ENCODE measurements around the gene OR5B21. TPM values are rescaled to one million over a fixed set of nuclear protein-coding genes. Genes with fewer than 3 reads are reported as not detected.

Gene OR5B21
- total RNA-seq, 1 donor from 2014 or later = 0.60 TPM

DNA sequence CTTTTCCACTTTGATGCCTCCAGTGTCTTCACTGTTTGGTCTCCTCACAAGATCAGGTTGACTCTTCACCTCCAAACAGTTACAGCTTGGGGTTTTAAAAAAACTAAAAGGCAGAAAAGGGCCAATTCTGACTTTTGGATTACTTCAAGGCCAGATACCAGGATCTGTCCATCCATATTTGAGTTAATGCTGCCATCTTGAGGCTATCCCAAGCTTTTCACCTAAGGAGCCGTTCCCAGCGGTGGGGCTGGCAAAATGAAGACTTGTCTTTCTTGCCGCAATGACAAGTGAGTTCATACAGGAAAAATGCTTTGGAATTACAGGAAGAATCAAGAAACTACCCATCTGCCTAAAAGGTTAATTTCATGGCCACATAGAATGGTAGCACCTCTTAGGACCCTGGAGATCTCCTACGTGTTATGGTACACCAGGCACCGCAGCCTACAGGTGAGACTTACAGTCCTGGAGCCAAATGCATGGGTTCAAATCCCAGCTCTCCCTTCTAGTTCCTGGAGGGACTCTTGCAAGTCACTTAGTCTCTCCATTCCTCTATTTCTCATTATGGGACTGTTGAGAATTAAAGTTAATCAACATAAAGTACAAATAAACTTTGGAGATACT is 6.0 kb upstream of the OR5B21 start:
- no peak overlapping the region for H3K4me3 Mint-ChIP-seq
- ChIA-PET CTCF (interaction anchor here (0.6 to 1.9 kb wide), 2 partner anchors 705 to 713 kb away, joined by 3 to 5 read pairs; no protein-coding TSS in a partner anchor), POLR2A (no interaction called here)
- no peak overlapping the region for H3K27ac Mint-ChIP-seq
- DNase-seq (no peak), ATAC-seq (ENCODE audit: low read depth) (no peak)
- H3K36me3 Mint-ChIP-seq (ENCODE audit: low read depth) = no peaks in the 10 kb centered on the region
- intact Hi-C loops (cut with micrococcal nuclease) = loop anchor here (2.0 to 5.0 kb wide), 2 partner anchors 945 to 1167 kb away; no protein-coding TSS in a partner anchor
- no peaks in the 10 kb centered on the region for H3K9me3 Mint-ChIP-seq
- H3K4me1 Mint-ChIP-seq = no peaks in the 10 kb centered on the region
- H3K27me3 Mint-ChIP-seq = no peaks in the 10 kb centered on the region
- TF ChIP-seq CTCF (IDR thresholded peaks at IDR 0.05) = no peak

DNA sequence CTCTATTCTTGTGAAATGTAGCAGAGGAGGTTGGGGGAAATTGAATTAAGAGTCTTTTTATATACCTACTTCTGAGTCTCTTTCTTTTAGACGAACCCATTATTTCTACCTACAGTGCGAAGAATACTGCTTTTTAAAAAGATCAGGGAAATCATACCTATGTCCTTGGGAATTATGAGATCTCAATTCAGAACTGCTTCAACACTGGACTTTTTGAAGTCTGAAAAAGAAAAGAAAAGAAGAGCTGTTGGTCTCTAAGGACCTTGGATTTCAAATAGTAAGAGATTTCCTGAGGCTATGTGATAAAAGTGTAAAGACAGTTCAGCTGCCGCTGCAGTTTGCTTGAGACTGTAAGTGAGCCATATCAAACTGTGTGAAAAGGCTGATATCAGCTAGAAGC is 3.7 kb upstream of the OR5B21 start:
- ChIA-PET CTCF (interaction anchor here (0.6 to 1.1 kb wide), 2 partner anchors 144 to 849 kb away, joined by 3 read pairs; no protein-coding TSS in a partner anchor), POLR2A (no interaction called here)
- H3K27me3 Mint-ChIP-seq = no peaks in the 10 kb centered on the region
- H3K36me3 Mint-ChIP-seq (ENCODE audit: low read depth) = no peaks in the 10 kb centered on the region
- no peak overlapping the region for H3K27ac Mint-ChIP-seq
- peaks cover 14% of the 10 kb centered on the region for H3K4me1 Mint-ChIP-seq
- no peak overlapping the region for H3K4me3 Mint-ChIP-seq
- intact Hi-C loops (cut with micrococcal nuclease) = loop anchor here (2.0 to 5.0 kb wide), 2 partner anchors 943 to 1164 kb away; no protein-coding TSS in a partner anchor
- no peaks in the 10 kb centered on the region for H3K9me3 Mint-ChIP-seq
- no peak for TF ChIP-seq CTCF (IDR thresholded peaks at IDR 0.05)
- ATAC-seq (ENCODE audit: low read depth) (no peak), DNase-seq (no peak)

- H3K9me3 Mint-ChIP-seq = no peaks in the 10 kb centered on the region
- DNase-seq (no peak), ATAC-seq (ENCODE audit: low read depth) (no peak)
- no peaks in the 10 kb centered on the region for H3K36me3 Mint-ChIP-seq (ENCODE audit: low read depth)
- H3K4me1 Mint-ChIP-seq = peaks cover 26% of the 10 kb centered on the region
- ChIA-PET CTCF (no interaction called here), POLR2A (no interaction called here)
- H3K27me3 Mint-ChIP-seq = no peaks in the 10 kb centered on the region
- H3K4me3 Mint-ChIP-seq = no peak overlapping the region
- no peak overlapping the region for H3K27ac Mint-ChIP-seq
- TF ChIP-seq CTCF (IDR thresholded peaks at IDR 0.05) = no peak
- intact Hi-C loops (cut with micrococcal nuclease) = loop anchor here (5.0 kb wide), 1 partner anchor 1162 kb away; no protein-coding TSS in a partner anchor
Measured at GRCh38 chr11:58509748-58510147, 1.8 kb upstream of the OR5B21 start.

DNA sequence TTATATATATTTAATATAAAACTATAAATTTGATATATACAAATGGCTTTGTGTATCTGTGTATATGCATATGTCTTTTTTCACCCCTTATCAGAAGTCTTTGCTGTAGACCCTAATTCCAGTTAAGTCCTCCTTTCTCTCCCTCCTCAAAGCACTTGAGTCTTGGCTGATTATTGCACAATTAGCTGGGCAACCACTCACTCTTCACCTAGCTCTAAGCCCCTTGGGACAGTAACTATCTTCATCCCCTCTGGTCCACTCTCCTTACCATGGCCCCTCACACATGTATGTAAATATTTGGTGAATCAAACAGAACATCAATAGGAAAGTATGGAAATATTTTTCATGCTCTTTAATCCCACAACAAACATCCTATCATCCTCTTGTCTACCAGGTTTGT is 909 bp upstream of the OR5B21 start:
- H3K27ac Mint-ChIP-seq = no peak overlapping the region
- DNase-seq = no peak
- TF ChIP-seq CTCF (IDR thresholded peaks at IDR 0.05) = no peak
- H3K4me3 Mint-ChIP-seq = no peak overlapping the region
- no peaks in the 10 kb centered on the region for H3K36me3 Mint-ChIP-seq (ENCODE audit: low read depth)
- no peaks in the 10 kb centered on the region for H3K27me3 Mint-ChIP-seq
- CTCF ChIA-PET = no interaction called here
- peaks cover 29% of the 10 kb centered on the region for H3K4me1 Mint-ChIP-seq
- H3K9me3 Mint-ChIP-seq = no peaks in the 10 kb centered on the region
- ATAC-seq (ENCODE audit: low read depth) = no peak
- intact Hi-C loops (cut with micrococcal nuclease) = no loop called here
- POLR2A ChIA-PET = no interaction called here

GRCh38 chr11:58507355-58507754 is 550 bp downstream of the OR5B21 start:
- Mint-ChIP-seq H3K27me3 (no peaks in the 10 kb centered on the region), H3K27ac (no peak overlapping the region), H3K4me1 (peaks cover 36% of the 10 kb centered on the region), H3K36me3 (ENCODE audit: low read depth) (no peaks in the 10 kb centered on the region), H3K4me3 (no peak overlapping the region), H3K9me3 (no peaks in the 10 kb centered on the region)
- ChIA-PET POLR2A (no interaction called here), CTCF (no interaction called here)
- intact Hi-C loops (cut with micrococcal nuclease) = no loop called here
- no peak for TF ChIP-seq CTCF (IDR thresholded peaks at IDR 0.05)
- ATAC-seq (ENCODE audit: low read depth) = no peak
- DNase-seq = no peak

Data from activated B cell treated with CpG ODN at 0.5 μM for 24 hours (primary cell).